NOMO-1 (cell line): Measurements from ENCODE around the gene MDFIC.

Experiments
- DNase-seq, 2 experiments: peaks; one replicate each; lab custom pipeline; 2025; ENCODE audit not compliant: unreplicated experiment in 2 of 2; lab: John Stamatoyannopoulos, UW

The MDFIC gene

DNA sequence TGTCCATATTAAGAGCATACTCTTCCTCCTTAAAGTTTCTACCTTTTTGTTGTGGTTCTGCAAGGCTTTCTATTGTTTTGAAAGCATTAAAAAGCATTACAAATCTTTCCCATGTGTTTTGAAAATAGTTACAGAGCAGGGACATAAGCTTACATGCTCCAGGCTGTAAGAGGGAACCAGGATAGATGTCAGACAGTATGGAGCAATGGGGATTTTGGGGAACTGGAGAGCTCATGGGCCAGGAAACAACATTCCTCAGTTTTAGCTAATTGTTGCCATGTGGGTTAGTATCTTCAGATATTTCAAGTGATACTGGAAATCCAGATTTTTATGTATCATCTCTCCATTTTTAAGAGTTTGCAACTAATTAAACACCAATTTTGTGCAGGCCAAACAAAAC is 3.5 kb downstream of the MDFIC start:
- DNase-seq: no peak

- no peak for DNase-seq
Measured at GRCh38 chr7:114928060-114928459, 6.2 kb downstream of the MDFIC start.

- no peak for DNase-seq
Measured at GRCh38 chr7:114929570-114929969, 7.7 kb downstream of the MDFIC start.

- no peak for DNase-seq
Measured at GRCh38 chr7:114930107-114930661, 8.3 kb downstream of the MDFIC start.

DNA sequence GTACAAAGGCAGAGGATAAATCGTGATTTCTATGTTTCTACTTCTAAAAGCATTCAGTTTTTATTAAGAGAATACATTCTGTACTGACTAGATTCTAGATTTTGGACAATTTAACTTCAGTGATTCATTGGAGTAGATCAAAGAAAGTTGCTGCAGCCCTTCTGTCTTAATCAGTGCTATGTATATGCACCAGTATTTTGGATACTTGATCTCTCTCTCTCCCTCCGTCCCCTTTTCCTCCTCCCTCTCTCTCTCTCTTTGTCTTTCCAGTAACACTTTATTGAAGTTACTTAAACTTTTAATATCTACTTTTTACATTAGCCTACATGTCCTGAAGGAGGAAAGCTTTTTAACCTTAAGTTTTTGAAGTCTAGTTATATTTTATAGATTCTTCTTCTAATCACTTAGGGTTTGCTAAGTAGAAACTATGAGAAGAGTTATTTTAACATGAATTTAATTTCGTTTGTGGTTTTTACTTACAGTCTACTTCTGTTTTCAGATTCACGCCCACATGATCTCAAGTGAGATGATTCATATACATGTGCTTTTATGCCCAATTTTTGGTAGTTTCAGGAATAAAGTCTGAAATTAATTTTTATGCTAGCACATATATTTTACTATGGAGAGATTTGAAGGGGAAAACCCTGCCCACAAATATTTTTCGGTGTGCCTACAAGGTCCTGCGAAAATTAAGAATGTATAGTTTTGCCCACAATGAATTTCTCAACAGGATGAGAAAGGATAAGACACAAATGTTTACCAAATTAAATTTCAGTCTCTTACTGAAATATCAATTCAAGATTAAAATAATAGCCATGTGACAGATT is 9.1 kb downstream of the MDFIC start:
- peak in 1 of 2 experiments; percentile 61 for DNase-seq

- no peak for DNase-seq
Measured at GRCh38 chr7:114931656-114932011, 9.7 kb downstream of the MDFIC start.

- DNase-seq: peak in 1 of 2 experiments; percentile 38
Measured at GRCh38 chr7:114932991-114933390, 11.1 kb downstream of the MDFIC start.

DNA sequence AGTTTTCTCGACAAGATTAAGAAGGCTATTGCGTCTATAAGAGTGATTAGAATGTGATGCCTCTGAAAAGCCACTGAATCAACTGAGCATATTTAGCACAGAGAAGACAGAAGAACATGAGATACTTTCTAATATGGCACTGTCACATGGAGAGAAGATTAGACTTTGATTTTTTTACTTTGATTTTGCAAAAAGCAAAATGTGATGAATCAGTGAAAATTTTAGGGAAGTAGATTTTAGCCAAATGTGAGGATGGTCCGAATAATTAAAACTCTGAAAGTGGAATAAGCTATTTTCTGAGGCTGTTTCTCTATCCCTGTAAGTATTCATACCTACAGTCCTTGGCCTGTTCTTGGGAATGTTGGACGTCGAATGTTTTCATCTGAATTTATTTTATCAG is 11.8 kb downstream of the MDFIC start:
- DNase-seq: no peak

- DNase-seq: no peak
Measured at GRCh38 chr7:114934086-114934485, 12.2 kb downstream of the MDFIC start.

DNA sequence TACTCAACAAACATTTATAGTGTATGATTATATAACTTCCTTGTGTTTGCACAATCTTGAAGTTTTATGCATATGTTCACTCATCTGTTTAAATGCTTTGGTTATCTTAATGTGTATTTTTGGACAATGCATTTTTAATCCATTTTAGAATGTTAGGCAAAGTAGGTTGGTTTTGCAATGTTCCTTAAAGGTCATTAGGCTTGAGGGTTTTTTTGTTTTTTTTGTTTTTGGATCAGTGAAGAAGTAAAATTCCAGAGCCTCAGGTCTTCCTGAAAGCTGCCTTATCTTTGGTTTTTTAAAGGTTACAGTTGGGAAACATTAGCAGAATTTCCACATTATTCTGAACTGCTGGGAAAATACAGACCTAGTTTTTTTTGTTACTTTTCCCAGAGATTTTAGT is 12.8 kb downstream of the MDFIC start:
- DNase-seq: no peak

GRCh38 chr7:114936471-114936870 is 14.6 kb downstream of the MDFIC start:
- peak in 1 of 2 experiments; percentile 30 for DNase-seq

DNA sequence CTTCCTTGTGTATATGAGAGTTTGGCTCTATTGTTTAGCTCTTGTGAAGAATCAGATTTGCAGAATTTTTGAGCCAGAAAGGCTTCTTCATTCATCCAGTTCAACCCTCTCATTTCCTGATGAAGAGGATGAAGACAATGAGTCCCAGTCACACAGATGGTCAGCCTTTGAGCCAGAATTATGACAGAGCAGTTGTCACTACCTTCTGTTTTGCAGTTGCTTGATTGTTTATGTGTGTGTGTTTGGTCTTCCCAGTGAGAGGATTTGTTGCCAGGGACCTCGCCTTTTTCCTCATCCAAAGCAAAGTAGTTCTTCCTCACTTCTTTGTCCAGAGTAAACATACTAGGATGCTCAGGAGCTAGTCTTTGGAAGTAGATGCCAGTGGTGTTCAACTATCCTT is 15.6 kb downstream of the MDFIC start:
- DNase-seq: no peak

DNA sequence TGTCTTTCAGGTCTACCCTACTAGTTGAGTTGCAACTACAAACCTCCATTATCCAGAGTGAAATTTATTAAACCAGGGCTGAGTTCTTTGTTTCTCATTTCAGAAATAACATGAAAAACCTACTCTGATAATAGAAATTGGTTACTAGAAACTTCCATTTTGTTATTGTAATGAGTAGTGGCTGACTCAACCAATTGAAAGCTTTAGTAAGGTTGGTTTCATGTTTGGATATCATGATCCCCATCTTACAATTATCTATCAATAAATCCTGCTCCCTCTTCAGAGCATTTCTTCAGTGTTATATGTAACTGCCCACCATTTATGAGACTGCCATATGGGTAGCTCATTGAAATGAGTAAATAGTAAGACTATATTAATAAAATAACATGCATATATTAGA is 16.9 kb downstream of the MDFIC start:
- no peak for DNase-seq

DNA sequence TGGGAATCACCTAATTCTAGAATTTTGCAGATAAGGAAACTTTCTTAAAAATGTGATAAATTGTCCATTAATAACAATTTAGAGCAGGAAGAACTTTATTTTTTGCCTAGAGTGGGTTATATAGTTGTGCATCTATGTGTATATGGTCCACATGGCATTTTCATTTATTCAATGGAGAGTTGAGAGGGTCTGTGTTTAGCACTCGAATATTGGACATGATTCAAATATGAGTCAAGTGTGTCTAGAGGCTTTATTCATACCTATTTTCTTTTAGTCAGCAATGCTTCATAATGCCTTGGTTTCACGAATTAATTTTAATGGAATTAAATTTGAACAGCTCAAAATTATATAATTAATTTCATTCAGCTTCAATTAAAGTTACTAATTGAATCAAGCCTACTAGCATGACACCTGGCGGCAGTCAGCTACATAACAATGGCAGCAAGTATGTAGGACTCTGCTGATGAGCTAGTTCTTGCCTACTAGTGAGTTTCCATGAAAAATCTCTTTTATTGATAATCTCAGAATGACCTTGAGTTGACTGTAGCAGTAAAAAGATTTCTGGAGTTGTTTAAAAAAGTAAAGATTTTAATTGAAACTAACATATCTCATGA is 17.7 kb downstream of the MDFIC start:
- DNase-seq: no peak

- DNase-seq: no peak
Measured at GRCh38 chr7:114940220-114940619, 18.3 kb downstream of the MDFIC start.

DNA sequence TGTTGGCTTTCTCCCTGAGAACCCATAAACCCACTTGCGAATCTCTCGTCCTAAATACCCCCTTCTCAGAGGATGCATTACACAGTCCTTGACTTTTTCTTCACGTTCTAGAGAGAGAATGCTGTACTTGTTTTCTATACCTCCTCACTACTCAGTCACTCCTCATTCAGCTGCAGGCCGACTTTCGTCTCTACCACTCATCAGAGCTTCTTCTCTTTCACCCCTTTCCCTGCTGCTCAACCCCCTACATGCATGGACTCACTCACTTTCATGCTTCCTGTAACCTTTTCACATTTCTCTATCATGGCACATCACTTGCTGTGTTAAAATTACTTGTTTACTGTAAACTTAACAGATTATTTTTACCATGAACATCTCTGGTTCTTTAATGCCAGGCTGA is 19.8 kb downstream of the MDFIC start:
- no peak for DNase-seq

GRCh38 chr7:114942446-114943175 is 20.7 kb downstream of the MDFIC start:
- peak in 1 of 2 experiments; percentile 54 for DNase-seq

DNA sequence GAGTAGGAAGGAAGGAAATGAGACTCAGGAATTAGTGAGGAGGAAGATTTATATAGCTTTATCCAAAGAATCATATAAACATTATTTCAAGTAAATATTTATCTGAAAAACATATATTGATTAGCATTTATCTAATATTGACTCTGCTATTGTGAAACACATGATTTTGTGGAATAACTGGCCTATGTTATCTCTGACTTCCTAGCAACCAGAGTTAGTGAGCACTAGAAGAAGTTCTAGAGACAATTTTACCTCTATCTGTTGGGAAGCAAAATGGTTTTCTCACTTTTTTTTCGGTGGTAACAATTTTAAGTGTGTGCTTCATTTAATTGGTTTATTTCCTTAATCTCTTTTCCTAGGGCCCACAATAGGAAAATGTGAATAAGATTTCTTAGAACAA is 21.6 kb downstream of the MDFIC start:
- no peak for DNase-seq

GRCh38 chr7:114943953-114944744 is 22.3 kb downstream of the MDFIC start:
- no peak for DNase-seq

GRCh38 chr7:114944745-114945625 is 23.1 kb downstream of the MDFIC start:
- no peak for DNase-seq
